Measurements from ENCODE around the gene ACO2. TPM values are rescaled to one million over a fixed set of nuclear protein-coding genes. Genes with fewer than 3 reads are reported as not detected.

The ACO2 gene
- total RNA-seq, 2 experiments from 2014 or later = 69.9 to 72.2 TPM

DNA sequence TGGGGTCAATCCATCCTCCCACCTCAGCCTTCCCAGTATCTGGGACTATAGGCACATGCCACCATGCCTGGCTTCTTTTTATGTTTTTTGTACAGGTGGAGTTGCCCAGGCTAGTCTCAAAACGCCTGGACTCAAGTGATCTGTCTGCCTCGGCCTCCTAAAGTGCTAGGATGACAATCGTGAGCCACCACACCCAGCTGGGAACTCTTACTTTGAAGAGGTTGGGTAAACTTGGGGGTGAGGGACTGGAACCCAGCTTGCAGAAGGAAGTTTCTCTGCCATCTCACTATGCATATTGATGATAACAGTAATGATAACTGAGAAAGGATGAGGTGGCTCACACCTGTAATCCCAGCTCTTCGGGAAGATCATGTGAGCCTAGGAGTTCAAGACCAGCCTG lies 35.9 kb downstream of the ACO2 start:
- no peak for DNase-seq
- Mint-ChIP-seq H3K36me3 (ENCODE audit: low read depth) (peaks cover 18% of the 10 kb centered on the region), H3K4me1 (no peaks in the 10 kb centered on the region), H3K4me3 (no peak overlapping the region), H3K9me3 (no peaks in the 10 kb centered on the region), H3K27ac (peak overlapping the region; percentile 15), H3K27me3 (no peaks in the 10 kb centered on the region)
- CTCF ChIA-PET = interaction anchor here (1.5 to 2.7 kb wide), 2 partner anchors 13 to 101 kb away, joined by 4 to 13 read pairs; no protein-coding TSS in a partner anchor
- POLR2A ChIA-PET = interaction anchor here (1.9 kb wide), 1 partner anchor 59 kb away, joined by 5 read pairs; the partner anchor contains the start of gene TOB2

GRCh38 chr22:41505511-41506220 lies 36.7 kb downstream of the ACO2 start:
- H3K36me3 Mint-ChIP-seq (ENCODE audit: low read depth) = peaks cover 16% of the 10 kb centered on the region
- no peak overlapping the region for H3K4me3 Mint-ChIP-seq
- no peak for DNase-seq
- no peaks in the 10 kb centered on the region for H3K27me3 Mint-ChIP-seq
- no peaks in the 10 kb centered on the region for H3K9me3 Mint-ChIP-seq
- ChIA-PET CTCF (interaction anchor here (0.9 to 2.7 kb wide), 4 partner anchors 12 to 102 kb away, joined by 3 to 13 read pairs (median 4); partner anchors contain the start of genes ACO2 and PHF5A), POLR2A (interaction anchor here (1.6 to 1.9 kb wide), 2 partner anchors 60 to 84 kb away, joined by 5 read pairs; partner anchors contain the start of genes PMM1 and TOB2)
- no peak overlapping the region for H3K27ac Mint-ChIP-seq
- no peaks in the 10 kb centered on the region for H3K4me1 Mint-ChIP-seq

DNA sequence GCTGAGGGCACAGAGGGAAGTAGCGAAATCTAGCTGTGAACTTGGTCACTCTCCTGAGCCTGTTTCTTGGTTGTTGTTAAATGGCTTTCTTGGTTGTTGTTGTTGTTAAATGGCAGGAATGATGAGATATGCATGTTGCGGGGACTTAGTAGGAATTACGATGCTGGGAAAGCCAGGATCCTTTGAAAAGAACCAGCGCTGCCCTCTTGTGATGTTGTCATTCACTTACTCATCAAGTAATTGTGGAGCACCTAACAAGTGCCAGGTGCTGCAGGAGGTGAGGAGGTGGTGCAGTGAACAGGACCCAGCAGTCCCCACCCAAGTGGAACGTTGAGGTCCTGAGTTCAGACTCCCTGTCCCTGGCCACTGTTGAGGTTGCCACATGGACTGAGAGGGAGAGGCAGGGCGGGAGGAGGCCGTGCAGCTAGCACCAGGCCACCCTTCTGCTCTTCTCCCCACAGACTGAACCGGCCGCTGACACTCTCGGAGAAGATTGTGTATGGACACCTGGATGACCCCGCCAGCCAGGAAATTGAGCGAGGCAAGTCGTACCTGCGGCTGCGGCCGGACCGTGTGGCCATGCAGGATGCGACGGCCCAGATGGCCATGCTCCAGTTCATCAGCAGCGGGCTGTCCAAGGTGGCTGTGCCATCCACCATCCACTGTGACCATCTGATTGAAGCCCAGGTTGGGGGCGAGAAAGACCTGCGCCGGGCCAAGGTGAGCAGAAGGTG lies 38.6 kb downstream of the ACO2 start:
- ChIA-PET CTCF (interaction anchor here (2.7 kb wide), 1 partner anchor 104 kb away, joined by 13 read pairs; no protein-coding TSS in a partner anchor), POLR2A (interaction anchor here (1.6 kb wide), 1 partner anchor 82 kb away, joined by 5 read pairs; the partner anchor contains the start of gene PMM1)
- H3K27ac Mint-ChIP-seq = no peak overlapping the region

DNA sequence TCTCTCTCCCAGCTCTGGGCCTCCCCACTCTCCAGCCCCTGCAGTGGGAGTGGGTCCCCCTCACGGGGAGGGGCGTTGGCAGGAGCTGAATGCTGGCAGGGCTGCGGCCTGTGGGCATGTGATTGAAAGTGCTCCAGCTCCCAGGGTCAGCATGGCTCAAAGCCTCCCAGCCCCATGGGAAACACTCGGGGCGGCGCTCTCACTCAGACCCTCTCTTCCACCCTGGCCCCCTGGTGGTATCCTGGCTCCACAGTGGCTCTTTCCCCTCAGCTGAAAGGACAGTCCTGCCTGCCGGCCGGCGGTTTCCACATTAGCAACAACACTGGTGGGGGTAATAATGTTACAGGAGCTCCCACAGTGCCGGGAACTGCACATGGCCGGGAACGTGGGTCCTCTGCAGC lies 39.9 kb downstream of the ACO2 start:
- H3K4me1 Mint-ChIP-seq = no peaks in the 10 kb centered on the region
- H3K27me3 Mint-ChIP-seq = no peaks in the 10 kb centered on the region
- no peak overlapping the region for H3K27ac Mint-ChIP-seq
- H3K4me3 Mint-ChIP-seq = no peak overlapping the region
- no peaks in the 10 kb centered on the region for H3K9me3 Mint-ChIP-seq
- ChIA-PET POLR2A (no interaction called here), CTCF (interaction anchor here (1.5 kb wide), 1 partner anchor 105 kb away, joined by 5 read pairs; no protein-coding TSS in a partner anchor)
- H3K36me3 Mint-ChIP-seq (ENCODE audit: low read depth) = peaks cover 11% of the 10 kb centered on the region
- no peak for DNase-seq

More for the DNA sequence above, 38.6 kb downstream of the ACO2 start:
- DNase-seq = no peak
- Mint-ChIP-seq H3K4me1 (no peaks in the 10 kb centered on the region), H3K9me3 (no peaks in the 10 kb centered on the region), H3K36me3 (ENCODE audit: low read depth) (peaks cover 10% of the 10 kb centered on the region), H3K27me3 (no peaks in the 10 kb centered on the region), H3K4me3 (no peak overlapping the region)

DNA sequence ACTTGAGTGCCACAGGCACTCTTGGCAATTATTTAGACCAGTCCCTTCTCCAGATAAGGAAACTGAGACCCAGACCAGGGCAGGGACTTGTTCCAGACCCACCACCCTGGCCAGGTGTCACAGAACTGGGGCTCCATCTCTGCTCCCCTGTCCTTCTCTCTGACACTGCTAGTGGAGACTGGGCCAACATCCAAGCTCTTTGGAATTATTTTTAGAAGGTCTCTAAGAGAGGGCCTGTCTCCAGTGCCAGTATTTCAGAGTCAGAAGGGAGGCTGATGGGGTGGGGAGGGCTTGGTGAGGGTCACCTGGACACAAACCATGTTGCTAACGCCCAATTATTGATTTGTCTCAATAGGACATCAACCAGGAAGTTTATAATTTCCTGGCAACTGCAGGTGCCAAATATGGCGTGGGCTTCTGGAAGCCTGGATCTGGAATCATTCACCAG lies 42.6 kb downstream of the ACO2 start:
- Mint-ChIP-seq H3K27me3 (no peaks in the 10 kb centered on the region), H3K9me3 (no peaks in the 10 kb centered on the region), H3K4me3 (no peak overlapping the region), H3K4me1 (no peaks in the 10 kb centered on the region), H3K27ac (no peak overlapping the region), H3K36me3 (ENCODE audit: low read depth) (peaks cover 15% of the 10 kb centered on the region)
- ChIA-PET POLR2A (no interaction called here), CTCF (no interaction called here)
- DNase-seq = no peak

GRCh38 chr22:41512421-41513194 lies 43.7 kb downstream of the ACO2 start:
- Mint-ChIP-seq H3K4me3 (no peak overlapping the region), H3K9me3 (no peaks in the 10 kb centered on the region), H3K27me3 (no peaks in the 10 kb centered on the region), H3K27ac (no peak overlapping the region), H3K4me1 (no peaks in the 10 kb centered on the region), H3K36me3 (ENCODE audit: low read depth) (peaks cover 10% of the 10 kb centered on the region)
- POLR2A ChIA-PET = interaction anchor here (1.8 kb wide), 1 partner anchor 66 kb away, joined by 4 read pairs; the partner anchor contains the start of gene TOB2
- CTCF ChIA-PET = interaction anchor here (1.3 to 2.6 kb wide), 2 partner anchors 14 to 109 kb away, joined by 4 to 10 read pairs; no protein-coding TSS in a partner anchor
- no peak for DNase-seq

DNA sequence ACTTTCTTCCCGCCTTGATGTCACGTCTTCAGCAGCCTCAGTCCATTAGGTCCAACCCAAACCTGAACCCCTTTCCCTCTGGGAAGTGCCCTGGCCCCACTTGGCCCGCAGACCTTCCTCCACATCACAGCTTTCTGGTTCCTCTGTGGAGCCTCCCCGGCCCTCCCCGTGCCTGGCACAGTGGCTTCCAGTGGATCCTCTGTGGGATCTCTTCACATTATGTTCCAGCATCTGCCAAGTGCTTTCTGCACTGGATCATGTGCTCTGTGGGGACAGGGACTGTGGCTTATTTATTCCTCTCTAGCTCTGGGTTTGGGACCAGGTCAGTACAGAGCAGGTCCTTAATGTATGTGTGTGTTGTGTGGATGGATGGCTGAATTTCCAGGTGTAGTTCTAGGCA lies 44.5 kb downstream of the ACO2 start:
- Mint-ChIP-seq H3K4me1 (no peaks in the 10 kb centered on the region), H3K27ac (no peak overlapping the region), H3K9me3 (no peaks in the 10 kb centered on the region), H3K27me3 (no peaks in the 10 kb centered on the region), H3K36me3 (ENCODE audit: low read depth) (peaks cover 11% of the 10 kb centered on the region), H3K4me3 (no peak overlapping the region)
- no peak for DNase-seq
- ChIA-PET CTCF (interaction anchor here (1.3 to 2.6 kb wide), 2 partner anchors 14 to 109 kb away, joined by 4 to 10 read pairs; no protein-coding TSS in a partner anchor), POLR2A (interaction anchor here (1.0 to 1.8 kb wide), 2 partner anchors 45 to 67 kb away, joined by 3 to 4 read pairs; partner anchors contain the start of genes ACO2, PHF5A and TOB2)

DNA sequence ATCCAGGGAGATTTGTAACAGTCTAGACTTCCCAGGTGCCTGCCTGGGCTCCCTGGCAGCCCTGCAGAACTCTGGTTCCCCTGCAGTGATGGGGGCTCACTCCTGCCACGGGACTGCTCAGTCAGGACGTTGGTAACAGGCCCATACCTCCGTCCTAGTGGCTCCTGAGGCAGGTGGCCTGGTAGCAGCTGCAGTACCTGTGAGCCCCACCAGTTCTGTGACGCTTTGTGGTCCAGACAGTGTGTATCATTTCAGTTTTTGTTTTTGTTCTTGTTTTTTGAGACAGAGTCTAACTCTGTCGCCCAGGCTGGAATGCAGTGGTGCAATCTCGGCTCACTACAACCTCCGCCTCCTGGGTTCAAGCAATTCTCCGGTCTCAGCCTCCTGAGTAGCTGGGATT lies 47.5 kb downstream of the ACO2 start:
- H3K27me3 Mint-ChIP-seq = no peaks in the 10 kb centered on the region
- H3K27ac Mint-ChIP-seq = no peak overlapping the region

DNA sequence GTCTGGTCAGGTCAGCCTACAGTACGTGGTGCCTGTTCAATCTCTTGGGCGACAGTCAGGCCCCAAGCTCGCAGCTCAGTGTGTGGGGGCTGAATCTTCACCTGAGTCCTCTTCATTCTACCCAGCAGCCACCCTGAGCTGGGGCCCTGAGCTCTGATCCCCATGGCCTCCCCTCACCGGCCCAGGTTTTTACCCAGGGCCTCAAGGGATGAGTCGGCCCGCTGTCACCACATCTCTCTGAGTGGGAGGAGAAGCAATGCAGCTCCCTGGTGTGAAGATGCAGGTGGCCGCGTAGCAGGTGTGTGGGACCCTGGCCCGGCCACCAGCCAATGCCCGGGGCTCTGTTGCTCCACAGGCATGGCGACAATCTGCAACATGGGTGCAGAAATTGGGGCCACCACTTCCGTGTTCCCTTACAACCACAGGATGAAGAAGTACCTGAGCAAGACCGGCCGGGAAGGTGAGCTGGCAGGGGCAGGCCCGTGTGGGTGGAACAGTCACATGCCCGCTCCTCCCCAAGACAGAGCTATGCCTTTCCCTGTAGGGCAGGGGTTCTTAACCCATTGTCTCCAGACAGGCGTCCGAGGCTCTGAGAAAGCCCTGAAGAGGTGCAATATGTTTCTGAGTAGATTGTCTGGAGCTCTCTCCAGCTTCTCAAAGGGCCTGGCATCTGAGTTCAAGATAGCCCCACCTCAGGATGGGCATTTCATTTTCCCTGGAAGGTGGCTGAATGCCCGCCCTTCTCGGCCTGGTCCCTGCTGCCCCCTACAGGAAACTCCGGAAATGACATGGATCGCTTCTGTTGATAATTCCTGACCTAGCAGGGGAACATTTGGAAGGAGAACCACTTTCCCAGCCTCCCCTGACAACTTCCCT lies 48.5 kb downstream of the ACO2 start:
- Mint-ChIP-seq H3K4me1 (no peaks in the 10 kb centered on the region), H3K4me3 (no peak overlapping the region), H3K27ac (no peak overlapping the region), H3K27me3 (no peaks in the 10 kb centered on the region), H3K36me3 (ENCODE audit: low read depth) (peaks cover 10% of the 10 kb centered on the region), H3K9me3 (no peaks in the 10 kb centered on the region)
- POLR2A ChIA-PET = interaction anchor here (1.1 to 2.7 kb wide), 3 partner anchors 9 to 115 kb away, joined by 5 to 14 read pairs (median 5); partner anchors contain the start of gene TOB2
- CTCF ChIA-PET = interaction anchor here (0.6 to 5.7 kb wide), 10 partner anchors 10 to 595 kb away, joined by 3 to 42 read pairs (median 4); no protein-coding TSS in a partner anchor
- peak; percentile 35 for DNase-seq

More for the DNA sequence above, 47.5 kb downstream of the ACO2 start:
- no peak overlapping the region for H3K4me3 Mint-ChIP-seq
- DNase-seq = no peak
- ChIA-PET CTCF (interaction anchor here (1.0 to 5.7 kb wide), 4 partner anchors 11 to 113 kb away, joined by 3 to 42 read pairs (median 6); no protein-coding TSS in a partner anchor), POLR2A (interaction anchor here (2.7 kb wide), 1 partner anchor 114 kb away, joined by 14 read pairs; no protein-coding TSS in a partner anchor)
- no peaks in the 10 kb centered on the region for H3K9me3 Mint-ChIP-seq
- no peaks in the 10 kb centered on the region for H3K4me1 Mint-ChIP-seq
- peaks cover 11% of the 10 kb centered on the region for H3K36me3 Mint-ChIP-seq (ENCODE audit: low read depth)

GRCh38 chr22:41518048-41518347 lies 49.1 kb downstream of the ACO2 start:
- Mint-ChIP-seq H3K27ac (no peak overlapping the region), H3K27me3 (no peaks in the 10 kb centered on the region), H3K4me1 (no peaks in the 10 kb centered on the region), H3K9me3 (no peaks in the 10 kb centered on the region), H3K36me3 (ENCODE audit: low read depth) (peaks cover 6% of the 10 kb centered on the region), H3K4me3 (no peak overlapping the region)
- ChIA-PET CTCF (interaction anchor here (1.0 to 5.7 kb wide), 8 partner anchors 10 to 116 kb away, joined by 3 to 42 read pairs (median 6); partner anchors contain the start of genes ACO2 and PHF5A), POLR2A (interaction anchor here (0.9 to 2.7 kb wide), 4 partner anchors 9 to 281 kb away, joined by 3 to 14 read pairs (median 5); partner anchors contain the start of gene TOB2)
- no peak for DNase-seq

DNA sequence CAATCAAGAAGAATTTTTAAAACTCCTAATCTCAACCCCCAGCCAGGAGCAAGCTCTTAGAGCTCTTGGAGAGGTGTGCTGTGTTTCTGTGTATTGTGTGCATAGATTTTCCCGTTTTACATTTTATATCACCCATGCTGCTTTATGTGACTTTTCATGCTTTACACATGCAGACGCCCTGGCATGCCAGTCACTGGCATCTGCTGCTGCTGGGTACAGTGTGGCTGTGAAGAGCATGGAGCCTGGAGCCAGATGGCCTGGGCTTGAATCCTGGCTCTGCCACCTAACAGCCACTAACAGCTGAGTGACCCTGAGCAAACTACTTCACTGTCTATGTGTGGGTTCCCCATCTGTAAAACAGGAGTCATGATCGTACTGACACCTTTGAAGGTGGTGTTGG lies 52.2 kb downstream of the ACO2 start:
- Mint-ChIP-seq H3K4me3 (no peak overlapping the region), H3K27me3 (no peaks in the 10 kb centered on the region), H3K4me1 (peaks cover 12% of the 10 kb centered on the region), H3K9me3 (no peaks in the 10 kb centered on the region), H3K36me3 (ENCODE audit: low read depth) (peaks cover 8% of the 10 kb centered on the region), H3K27ac (no peak overlapping the region)
- no peak for DNase-seq
- ChIA-PET CTCF (interaction anchor here (0.7 to 5.7 kb wide), 2 partner anchors 117 to 541 kb away, joined by 3 to 42 read pairs; no protein-coding TSS in a partner anchor), POLR2A (no interaction called here)
